ENCODE results near the gene EXOC6B.
"Not testable (repeated sequence)": the region's sequence is repeated elsewhere in the genome, so short reads cannot be mapped to it uniquely, and the experiment has no call there.

The EXOC6B gene

GRCh38 chr2:72685638-72686213, 140.1 kb downstream of the EXOC6B start:
- DNase-seq (ENCODE audit: low read depth in 4 of 4, low spot score in 1 of 4), result no peak

- DNase-seq (ENCODE audit: low read depth in 4 of 4, low spot score in 1 of 4), result no peak
These were observed 143.8 kb downstream of the EXOC6B start for GRCh38 chr2:72682061-72682460.

GRCh38 chr2:72681016-72681995, 144.5 kb downstream of the EXOC6B start:
- no peak for DNase-seq (ENCODE audit: low read depth in 4 of 4, low spot score in 1 of 4)

GRCh38 chr2:72678024-72678423, 147.8 kb downstream of the EXOC6B start:
- no peak for DNase-seq (ENCODE audit: low read depth in 4 of 4, low spot score in 1 of 4)

- DNase-seq (ENCODE audit: low read depth in 4 of 4, low spot score in 1 of 4), result no peak
These were observed 149.3 kb downstream of the EXOC6B start for GRCh38 chr2:72676341-72677025.

- no peak for DNase-seq (ENCODE audit: low read depth in 4 of 4, low spot score in 1 of 4)
These were observed 150.6 kb downstream of the EXOC6B start for GRCh38 chr2:72674982-72675915.

GRCh38 chr2:72673279-72673678, 152.6 kb downstream of the EXOC6B start:
- no peak for DNase-seq (ENCODE audit: low read depth in 4 of 4, low spot score in 1 of 4)

GRCh38 chr2:72669121-72669520, 156.7 kb downstream of the EXOC6B start:
- DNase-seq (ENCODE audit: low read depth in 4 of 4, low spot score in 1 of 4), result no peak

- DNase-seq (ENCODE audit: low read depth in 4 of 4, low spot score in 1 of 4), result no peak
These were observed 157.2 kb downstream of the EXOC6B start for GRCh38 chr2:72668647-72669046.

- DNase-seq (ENCODE audit: low read depth in 4 of 4, low spot score in 1 of 4), result no peak
These were observed 160.4 kb downstream of the EXOC6B start for GRCh38 chr2:72665448-72665847.

- DNase-seq (ENCODE audit: low read depth in 4 of 4, low spot score in 1 of 4), result no peak
These were observed 163.8 kb downstream of the EXOC6B start for GRCh38 chr2:72661985-72662384.

GRCh38 chr2:72649810-72650209, 176.0 kb downstream of the EXOC6B start:
- DNase-seq (ENCODE audit: low read depth in 4 of 4, low spot score in 1 of 4), result no peak

- not testable (repeated sequence) for DNase-seq (ENCODE audit: low read depth in 4 of 4, low spot score in 1 of 4)
These were observed 184.6 kb downstream of the EXOC6B start for GRCh38 chr2:72641221-72641620.

- no peak for DNase-seq (ENCODE audit: low read depth in 4 of 4, low spot score in 1 of 4)
These were observed 187.1 kb downstream of the EXOC6B start for GRCh38 chr2:72638600-72639211.

- no peak for DNase-seq (ENCODE audit: low read depth in 4 of 4, low spot score in 1 of 4)
These were observed 189.6 kb downstream of the EXOC6B start for GRCh38 chr2:72636210-72636609.

GRCh38 chr2:72630767-72631166, 195.1 kb downstream of the EXOC6B start:
- DNase-seq (ENCODE audit: low read depth in 4 of 4, low spot score in 1 of 4), result no peak

- DNase-seq (ENCODE audit: low read depth in 4 of 4, low spot score in 1 of 4), result no peak
These were observed 196.8 kb downstream of the EXOC6B start for GRCh38 chr2:72629062-72629461.

- no peak for DNase-seq (ENCODE audit: low read depth in 4 of 4, low spot score in 1 of 4)
These were observed 198.8 kb downstream of the EXOC6B start for GRCh38 chr2:72627083-72627482.

- no peak for DNase-seq (ENCODE audit: low read depth in 4 of 4, low spot score in 1 of 4)
These were observed 200.5 kb downstream of the EXOC6B start for GRCh38 chr2:72625366-72625765.

- DNase-seq (ENCODE audit: low read depth in 4 of 4, low spot score in 1 of 4), result no peak
These were observed 202.4 kb downstream of the EXOC6B start for GRCh38 chr2:72623481-72623880.
